ENCODE data around the gene ZNF473. TPM values are rescaled to one million over a fixed set of nuclear protein-coding genes. Genes with fewer than 3 reads are reported as not detected.
"Not testable (repeated sequence)": the region's sequence is repeated elsewhere in the genome, so short reads cannot be mapped to it uniquely, and the experiment has no call there.

Gene ZNF473
- total RNA-seq, 2 experiments from 2014 or later = 8.3 to 9.0 TPM

DNA sequence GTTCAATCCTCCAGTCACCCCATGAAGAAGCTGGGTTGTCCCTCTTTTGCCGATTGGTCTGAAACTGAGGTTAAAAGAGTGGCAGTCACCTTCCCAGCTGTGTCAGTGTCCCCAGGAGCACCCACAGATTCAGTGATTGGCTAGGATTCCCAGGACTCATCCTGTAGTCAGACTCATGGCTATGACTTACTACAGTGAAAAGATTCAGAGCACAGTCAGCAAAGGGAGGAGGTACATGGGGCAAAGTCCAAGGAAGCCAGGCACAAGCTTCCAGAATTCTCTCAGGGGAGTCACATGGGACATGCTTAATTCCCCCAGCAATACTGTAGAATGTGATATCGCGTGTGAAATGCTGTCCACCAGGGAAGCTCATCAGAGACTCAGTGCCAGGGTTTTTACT is 14.2 kb downstream of the ZNF473 start:
- no peak overlapping the region for H3K27ac Mint-ChIP-seq
- peaks cover 3% of the 10 kb centered on the region for H3K4me1 Mint-ChIP-seq (ENCODE audit: low read depth)
- ChIA-PET POLR2A (no interaction called here), CTCF (interaction anchor here (1.1 kb wide), 1 partner anchor 10 kb away, joined by 3 read pairs; no protein-coding TSS in a partner anchor)
- DNase-seq (no peak), ATAC-seq (no peak)
- no peak overlapping the region for H3K4me3 Mint-ChIP-seq
- H3K36me3 Mint-ChIP-seq (ENCODE audit: low read depth) = peaks cover 65% of the 10 kb centered on the region
- no peaks in the 10 kb centered on the region for H3K27me3 Mint-ChIP-seq (ENCODE audit: low read depth)
- H3K9me3 Mint-ChIP-seq (ENCODE audit: insufficient read depth) = peaks cover 13% of the 10 kb centered on the region

DNA sequence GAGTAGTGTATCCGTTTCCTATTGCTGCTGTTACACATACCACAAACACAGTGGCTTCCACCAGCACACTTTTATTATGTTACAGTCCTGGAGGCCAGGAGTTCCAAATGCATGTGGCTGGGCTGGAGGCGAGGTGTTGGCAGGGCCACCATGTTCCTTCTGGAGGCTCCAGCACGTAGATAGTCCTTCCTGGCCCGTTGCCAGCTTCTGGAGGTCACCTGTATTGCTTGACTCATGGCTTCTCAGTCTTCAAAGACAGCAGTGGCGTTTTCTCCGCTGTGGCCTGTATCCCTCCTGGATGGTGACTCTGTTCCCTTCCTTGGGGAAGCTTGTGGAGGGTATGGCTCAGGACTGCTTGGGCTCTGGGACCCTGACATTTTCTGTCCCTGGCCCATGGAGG is 15.2 kb downstream of the ZNF473 start:
- ATAC-seq = no peak
- CTCF ChIA-PET = no interaction called here
- H3K27me3 Mint-ChIP-seq (ENCODE audit: low read depth) = no peaks in the 10 kb centered on the region

DNA sequence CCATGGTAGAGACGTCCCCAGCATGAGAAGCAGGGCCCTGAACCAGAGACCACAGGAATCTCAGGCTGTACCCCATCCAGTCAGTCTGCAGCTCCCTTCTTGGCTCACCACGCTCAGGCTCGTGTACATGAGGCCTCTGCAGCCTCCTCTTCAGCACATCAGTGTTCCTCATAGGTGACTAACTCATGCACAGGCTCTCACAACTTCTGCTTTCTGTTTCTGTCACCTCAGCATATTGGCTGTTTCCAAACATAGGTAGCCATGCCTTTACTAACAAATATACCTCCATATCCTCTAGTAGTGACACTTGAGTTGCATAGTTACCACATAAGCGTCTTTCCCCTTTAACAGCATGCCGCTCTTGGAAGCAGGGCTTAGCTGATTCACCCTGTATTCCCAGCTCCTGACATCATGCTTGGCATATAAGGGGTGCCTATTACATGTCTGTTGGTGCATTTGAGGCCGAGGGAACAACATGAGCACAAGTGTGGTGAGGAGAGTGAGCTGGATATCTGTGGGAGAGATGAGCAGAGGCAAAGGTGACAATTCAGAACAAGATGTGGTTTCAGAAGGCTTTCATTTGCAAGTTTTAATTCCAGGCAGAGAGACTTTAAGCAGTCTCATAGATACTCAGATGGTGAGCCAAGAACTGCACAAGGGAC is 16.7 kb downstream of the ZNF473 start:
- Mint-ChIP-seq H3K4me1 (ENCODE audit: low read depth) (peaks cover 3% of the 10 kb centered on the region), H3K27ac (no peak overlapping the region), H3K27me3 (ENCODE audit: low read depth) (no peaks in the 10 kb centered on the region), H3K9me3 (ENCODE audit: insufficient read depth) (peaks cover 28% of the 10 kb centered on the region), H3K4me3 (no peak overlapping the region), H3K36me3 (ENCODE audit: low read depth) (peaks cover 75% of the 10 kb centered on the region)
- POLR2A ChIA-PET = no interaction called here
- DNase-seq = no peak
- CTCF ChIA-PET = no interaction called here
- ATAC-seq = no peak

More for the DNA sequence above, 15.2 kb downstream of the ZNF473 start:
- peaks cover 23% of the 10 kb centered on the region for H3K9me3 Mint-ChIP-seq (ENCODE audit: insufficient read depth)
- H3K36me3 Mint-ChIP-seq (ENCODE audit: low read depth) = peaks cover 70% of the 10 kb centered on the region
- H3K4me3 Mint-ChIP-seq = no peak overlapping the region
- POLR2A ChIA-PET = no interaction called here
- H3K4me1 Mint-ChIP-seq (ENCODE audit: low read depth) = peaks cover 3% of the 10 kb centered on the region
- no peak for DNase-seq
- no peak overlapping the region for H3K27ac Mint-ChIP-seq

DNA sequence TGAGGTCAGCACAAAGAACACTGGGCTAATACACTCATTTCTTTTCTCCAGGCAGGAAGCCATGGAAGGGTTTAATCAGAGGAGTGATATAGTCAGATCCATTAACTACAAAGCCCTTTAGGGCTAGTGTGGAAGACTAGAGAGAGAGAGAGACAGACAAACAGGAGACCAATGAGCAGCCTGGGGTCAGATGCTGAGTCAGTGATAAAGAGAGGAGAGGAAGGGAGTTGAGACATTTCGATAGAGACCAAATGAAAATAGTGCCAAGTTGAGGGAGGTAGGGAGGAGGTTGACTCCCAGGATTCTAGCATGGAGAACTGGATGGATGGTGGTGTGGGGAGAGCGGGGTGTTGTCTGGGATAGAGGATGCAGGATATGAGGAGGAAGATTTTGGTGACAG is 18.2 kb downstream of the ZNF473 start:
- Mint-ChIP-seq H3K27me3 (ENCODE audit: low read depth) (no peaks in the 10 kb centered on the region), H3K27ac (no peak overlapping the region)

DNA sequence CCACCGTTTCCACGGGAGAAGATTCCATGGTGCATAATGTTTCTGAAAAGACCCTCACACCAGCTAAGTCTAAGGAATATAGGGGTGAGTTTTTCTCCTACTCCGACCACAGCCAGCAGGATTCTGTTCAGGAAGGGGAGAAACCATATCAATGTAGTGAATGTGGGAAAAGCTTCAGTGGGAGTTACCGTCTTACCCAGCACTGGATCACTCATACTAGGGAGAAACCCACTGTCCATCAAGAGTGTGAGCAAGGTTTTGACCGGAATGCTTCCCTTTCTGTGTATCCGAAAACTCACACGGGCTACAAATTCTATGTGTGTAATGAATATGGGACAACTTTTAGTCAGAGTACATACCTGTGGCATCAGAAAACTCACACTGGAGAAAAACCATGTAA is 19.1 kb downstream of the ZNF473 start:
- Mint-ChIP-seq H3K4me1 (ENCODE audit: low read depth) (peaks cover 1% of the 10 kb centered on the region), H3K4me3 (no peak overlapping the region), H3K27me3 (ENCODE audit: low read depth) (no peaks in the 10 kb centered on the region), H3K9me3 (ENCODE audit: insufficient read depth) (peaks cover 31% of the 10 kb centered on the region), H3K36me3 (ENCODE audit: low read depth) (peaks cover 87% of the 10 kb centered on the region), H3K27ac (no peak overlapping the region)
- ATAC-seq = no peak
- ChIA-PET POLR2A (no interaction called here), CTCF (no interaction called here)
- DNase-seq = no peak

More for the DNA sequence above, 18.2 kb downstream of the ZNF473 start:
- POLR2A ChIA-PET = no interaction called here
- no peaks in the 10 kb centered on the region for H3K4me1 Mint-ChIP-seq (ENCODE audit: low read depth)
- DNase-seq (no peak), ATAC-seq (no peak)
- H3K9me3 Mint-ChIP-seq (ENCODE audit: insufficient read depth) = peaks cover 31% of the 10 kb centered on the region
- H3K4me3 Mint-ChIP-seq = no peak overlapping the region
- CTCF ChIA-PET = no interaction called here
- peaks cover 88% of the 10 kb centered on the region for H3K36me3 Mint-ChIP-seq (ENCODE audit: low read depth)

DNA sequence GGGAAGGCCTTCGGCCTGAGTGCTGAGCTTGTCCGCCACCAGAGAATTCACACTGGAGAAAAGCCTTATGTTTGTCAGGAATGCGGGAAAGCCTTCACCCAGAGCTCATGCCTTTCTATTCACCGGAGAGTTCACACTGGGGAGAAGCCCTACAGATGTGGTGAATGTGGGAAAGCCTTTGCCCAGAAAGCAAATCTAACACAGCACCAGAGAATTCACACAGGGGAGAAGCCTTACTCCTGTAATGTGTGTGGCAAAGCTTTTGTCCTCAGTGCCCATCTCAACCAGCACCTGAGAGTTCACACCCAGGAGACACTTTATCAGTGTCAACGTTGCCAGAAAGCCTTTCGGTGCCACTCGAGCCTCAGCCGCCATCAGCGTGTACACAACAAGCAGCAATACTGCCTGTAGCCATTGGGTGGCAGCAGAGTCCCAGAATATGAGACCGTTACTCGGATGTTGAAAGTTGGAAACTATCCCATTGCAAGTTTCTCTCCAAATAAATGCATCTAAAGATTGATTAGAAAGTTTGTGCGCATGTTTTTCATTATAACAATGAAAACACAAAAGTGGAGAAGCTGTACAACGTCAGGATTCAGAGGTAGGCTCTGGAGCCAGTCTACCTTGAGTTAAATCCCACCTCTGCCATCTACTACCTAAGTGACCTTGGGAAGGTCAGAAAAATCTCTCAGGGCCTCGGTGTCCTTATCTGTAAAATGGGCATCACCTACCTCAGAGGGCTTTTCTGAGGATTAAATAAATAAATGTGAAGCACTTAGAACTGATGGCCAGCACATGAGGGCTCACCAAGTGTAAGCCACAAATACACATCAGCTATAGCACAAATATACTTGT is 21.1 kb downstream of the ZNF473 start:
- peaks cover 34% of the 10 kb centered on the region for H3K9me3 Mint-ChIP-seq (ENCODE audit: insufficient read depth)
- no peak overlapping the region for H3K4me3 Mint-ChIP-seq
- peaks cover 3% of the 10 kb centered on the region for H3K27me3 Mint-ChIP-seq (ENCODE audit: low read depth)
- no peak for ATAC-seq
- peak; percentile 45 for DNase-seq
- peaks cover 13% of the 10 kb centered on the region for H3K4me1 Mint-ChIP-seq (ENCODE audit: low read depth)
- H3K36me3 Mint-ChIP-seq (ENCODE audit: low read depth) = peaks cover 70% of the 10 kb centered on the region
- ChIA-PET CTCF (interaction anchor here (0.9 kb wide), 1 partner anchor 17 kb away, joined by 4 read pairs; no protein-coding TSS in a partner anchor), POLR2A (no interaction called here)
- no peak overlapping the region for H3K27ac Mint-ChIP-seq

DNA sequence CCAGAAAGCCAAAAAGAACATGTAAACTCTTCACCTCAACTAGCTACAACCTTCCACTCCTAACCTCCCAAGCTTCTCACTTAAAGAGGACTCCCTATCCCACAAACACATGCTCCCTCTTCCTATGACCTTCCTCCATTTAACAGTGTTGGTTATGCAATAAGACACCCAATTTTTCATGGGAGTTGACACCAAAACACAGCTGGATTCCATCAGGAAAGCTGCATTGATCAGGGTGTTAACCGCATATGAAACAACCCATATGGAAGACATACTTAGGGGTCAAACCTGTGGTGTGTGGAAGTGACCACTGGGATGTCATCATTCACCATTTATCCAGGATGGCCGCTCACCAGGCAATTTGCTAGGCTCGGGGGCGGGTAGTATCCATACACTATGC is 21.9 kb downstream of the ZNF473 start:
- POLR2A ChIA-PET = no interaction called here
- Mint-ChIP-seq H3K27me3 (ENCODE audit: low read depth) (peaks cover 5% of the 10 kb centered on the region), H3K4me3 (no peak overlapping the region), H3K36me3 (ENCODE audit: low read depth) (peaks cover 62% of the 10 kb centered on the region), H3K9me3 (ENCODE audit: insufficient read depth) (peaks cover 38% of the 10 kb centered on the region), H3K4me1 (ENCODE audit: low read depth) (peaks cover 13% of the 10 kb centered on the region), H3K27ac (no peak overlapping the region)
- CTCF ChIA-PET = interaction anchor here (0.9 kb wide), 1 partner anchor 18 kb away, joined by 4 read pairs; no protein-coding TSS in a partner anchor
- no peak for ATAC-seq
- DNase-seq = no peak

DNA sequence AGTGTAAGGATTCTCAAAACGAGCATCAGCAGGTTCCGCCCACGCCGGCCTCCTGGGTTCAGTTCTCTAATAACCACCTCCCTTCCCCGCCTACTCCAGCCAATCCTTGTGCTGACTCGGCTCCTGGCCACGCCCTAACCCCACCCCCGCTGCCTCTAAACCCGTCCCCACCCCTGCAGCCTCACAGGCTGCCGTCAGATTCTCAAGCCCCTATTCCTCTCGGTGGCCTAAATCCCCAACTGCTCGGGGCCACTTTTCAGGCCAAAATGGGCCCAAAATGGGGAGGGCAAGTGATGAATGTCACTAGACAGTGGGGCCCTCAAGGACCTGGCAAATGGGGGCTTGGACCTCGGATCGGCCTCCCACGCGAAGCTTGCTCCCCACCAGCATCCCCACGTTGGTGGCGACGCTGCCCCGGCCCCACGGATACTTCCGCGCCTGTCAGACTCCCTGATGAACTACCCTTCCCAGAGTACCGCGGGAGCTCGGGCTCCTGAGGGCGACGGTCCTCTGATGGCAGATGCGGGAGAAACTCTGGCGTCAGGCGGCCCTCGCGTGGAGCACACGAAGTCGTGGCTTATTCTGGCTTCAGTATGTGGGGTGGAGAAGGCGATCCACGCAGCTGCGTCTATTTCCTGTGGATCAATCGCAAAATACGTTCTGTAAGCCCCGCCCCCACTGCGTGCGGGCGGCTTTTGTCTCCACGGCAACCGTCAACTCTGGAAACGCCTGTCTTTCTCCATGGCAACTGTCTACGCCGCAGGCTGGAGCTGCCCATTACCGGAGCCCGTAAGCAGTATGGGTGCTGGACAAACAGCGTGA is 24.8 kb downstream of the ZNF473 start:
- H3K36me3 Mint-ChIP-seq (ENCODE audit: low read depth) = peaks cover 34% of the 10 kb centered on the region
- H3K27me3 Mint-ChIP-seq (ENCODE audit: low read depth) = peaks cover 5% of the 10 kb centered on the region
- ATAC-seq (peak; percentile 81), DNase-seq (peak; percentile 80)
- peak overlapping the region; percentile 79 for H3K4me3 Mint-ChIP-seq
- H3K9me3 Mint-ChIP-seq (ENCODE audit: insufficient read depth) = peaks cover 25% of the 10 kb centered on the region
- ChIA-PET POLR2A (no interaction called here), CTCF (no interaction called here)
- peaks cover 18% of the 10 kb centered on the region for H3K4me1 Mint-ChIP-seq (ENCODE audit: low read depth)
- no peak overlapping the region for H3K27ac Mint-ChIP-seq

DNA sequence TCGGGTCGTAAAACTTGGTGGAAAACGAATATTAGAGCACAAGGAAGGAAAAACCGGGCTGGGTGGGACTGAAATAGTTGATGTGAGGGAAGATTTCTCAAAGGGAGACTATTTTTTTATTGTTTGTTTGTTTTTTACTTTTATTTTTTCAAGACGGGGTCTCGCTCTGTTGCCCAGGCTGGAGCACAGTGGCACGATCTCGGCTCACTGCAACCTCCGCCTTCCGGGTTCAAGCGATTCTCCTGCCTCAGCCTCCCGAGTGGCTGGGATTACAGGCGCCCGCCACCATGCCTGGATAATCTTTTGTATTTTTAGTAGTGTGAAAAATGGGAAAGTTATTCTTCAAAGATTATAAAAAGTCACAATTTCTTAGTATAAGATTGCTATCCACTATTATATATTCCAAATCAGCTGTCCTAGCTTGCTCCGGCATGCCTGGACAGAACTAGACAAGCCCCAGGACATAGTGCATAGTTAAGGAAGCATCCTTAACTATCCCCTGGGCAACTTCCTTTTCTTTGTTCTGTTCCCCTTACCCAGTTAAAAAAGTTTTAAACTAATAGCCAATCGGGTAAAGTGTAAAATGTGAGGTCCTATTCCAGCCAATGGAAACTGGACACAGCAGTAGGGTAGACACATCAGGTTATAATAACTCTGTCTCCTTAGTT is 25.6 kb downstream of the ZNF473 start:
- H3K4me1 Mint-ChIP-seq (ENCODE audit: low read depth) = peaks cover 18% of the 10 kb centered on the region
- H3K27me3 Mint-ChIP-seq (ENCODE audit: low read depth); H3K27ac Mint-ChIP-seq; DNase-seq; CTCF ChIA-PET; POLR2A ChIA-PET: not testable (repeated sequence)
- peaks cover 27% of the 10 kb centered on the region for H3K36me3 Mint-ChIP-seq (ENCODE audit: low read depth)
- peaks cover 20% of the 10 kb centered on the region for H3K9me3 Mint-ChIP-seq (ENCODE audit: insufficient read depth)
- H3K4me3 Mint-ChIP-seq = peak overlapping the region; percentile 79
- peak; percentile 3 for ATAC-seq

DNA sequence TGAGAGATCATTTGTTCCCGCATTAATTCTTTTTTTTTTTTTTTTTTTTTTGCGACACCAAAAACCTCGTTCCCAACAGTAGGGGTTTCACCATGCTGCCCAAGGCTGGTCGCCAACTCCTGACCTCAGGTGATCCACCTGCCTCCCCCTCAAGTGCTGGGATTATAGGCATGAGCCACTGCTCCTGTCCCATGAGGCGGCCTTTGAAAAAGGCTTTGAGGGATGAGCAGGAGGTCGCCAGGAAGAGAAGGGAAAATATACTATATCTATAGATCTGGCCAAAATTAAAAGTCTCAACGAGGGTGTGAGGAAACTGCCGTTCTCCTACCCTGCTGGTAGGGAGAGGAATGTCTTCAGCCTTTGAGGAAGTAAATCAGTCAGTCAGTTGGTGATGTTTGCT is 26.2 kb downstream of the ZNF473 start:
- Mint-ChIP-seq H3K27me3 (ENCODE audit: low read depth) (peaks cover 5% of the 10 kb centered on the region), H3K4me3 (no peak overlapping the region), H3K27ac (no peak overlapping the region), H3K36me3 (ENCODE audit: low read depth) (peaks cover 21% of the 10 kb centered on the region), H3K9me3 (ENCODE audit: insufficient read depth) (peaks cover 20% of the 10 kb centered on the region), H3K4me1 (ENCODE audit: low read depth) (peaks cover 18% of the 10 kb centered on the region)
- ChIA-PET CTCF (no interaction called here), POLR2A (no interaction called here)
- ATAC-seq (no peak), DNase-seq (no peak)

DNA sequence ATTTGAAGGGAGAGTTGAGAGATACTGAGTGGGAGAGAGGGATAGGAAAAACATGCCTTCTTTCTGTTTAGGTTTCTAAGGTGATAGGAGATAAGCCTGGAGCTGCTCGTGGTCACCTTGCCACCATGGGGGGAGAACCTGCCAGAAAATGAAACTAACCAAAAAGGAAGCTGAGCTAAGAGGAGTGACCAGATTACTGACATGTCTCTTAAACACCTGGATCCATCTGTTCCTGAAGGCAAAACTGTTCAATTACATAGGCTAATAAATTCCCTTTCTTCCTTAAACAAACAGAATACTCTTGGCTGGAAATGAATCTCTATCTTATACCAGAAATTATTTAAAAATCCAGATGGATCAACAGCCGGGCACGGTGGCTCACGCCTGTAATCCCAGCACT is 27.3 kb downstream of the ZNF473 start:
- ChIA-PET CTCF (no interaction called here), POLR2A (no interaction called here)
- H3K36me3 Mint-ChIP-seq (ENCODE audit: low read depth) = peaks cover 10% of the 10 kb centered on the region
- H3K9me3 Mint-ChIP-seq (ENCODE audit: insufficient read depth) = peaks cover 13% of the 10 kb centered on the region
- peaks cover 18% of the 10 kb centered on the region for H3K4me1 Mint-ChIP-seq (ENCODE audit: low read depth)
- DNase-seq (no peak), ATAC-seq (no peak)
- H3K4me3 Mint-ChIP-seq = no peak overlapping the region
- H3K27ac Mint-ChIP-seq = no peak overlapping the region
- peaks cover 5% of the 10 kb centered on the region for H3K27me3 Mint-ChIP-seq (ENCODE audit: low read depth)
